GM21447 (cell line): ENCODE results near the gene HS3ST4.

Experiments
- ATAC-seq: cut with Tn5 transposase; IDR thresholded peaks from one replicate; pipeline ENCODE4 v1.9.1; 2021; ENCODE audit not compliant: unreplicated experiment

The HS3ST4 gene

GRCh38 chr16:25691519-25692091 is at the start of gene HS3ST4:
TSS of gene HS3ST4 (plus strand) at chr16:25691959.
- no peak for ATAC-seq

- no peak for ATAC-seq
Measured at GRCh38 chr16:25643633-25644032, 48.1 kb upstream of the HS3ST4 start.

GRCh38 chr16:25656639-25657038 is 35.1 kb upstream of the HS3ST4 start:
- no peak for ATAC-seq

GRCh38 chr16:25676820-25677219 is 14.9 kb upstream of the HS3ST4 start:
- ATAC-seq = no peak

- no peak for ATAC-seq
Measured at GRCh38 chr16:25679511-25679910, 12.2 kb upstream of the HS3ST4 start.

- ATAC-seq = no peak
Measured at GRCh38 chr16:25689137-25689836, 2.5 kb upstream of the HS3ST4 start.

- no peak for ATAC-seq
Measured at GRCh38 chr16:25690552-25691143, 1.1 kb upstream of the HS3ST4 start.

GRCh38 chr16:25692351-25692741 is 587 bp downstream of the HS3ST4 start:
- no peak for ATAC-seq

GRCh38 chr16:25692742-25693508 is 1.2 kb downstream of the HS3ST4 start:
- no peak for ATAC-seq

GRCh38 chr16:25693631-25694030 is 1.9 kb downstream of the HS3ST4 start:
- no peak for ATAC-seq

- ATAC-seq = no peak
Measured at GRCh38 chr16:25699069-25699468, 7.3 kb downstream of the HS3ST4 start.

- ATAC-seq = no peak
Measured at GRCh38 chr16:25700547-25700946, 8.8 kb downstream of the HS3ST4 start.

GRCh38 chr16:25707553-25707952 is 15.8 kb downstream of the HS3ST4 start:
- ATAC-seq = no peak

- ATAC-seq = no peak
Measured at GRCh38 chr16:25707982-25708583, 16.3 kb downstream of the HS3ST4 start.

GRCh38 chr16:25709213-25709612 is 17.5 kb downstream of the HS3ST4 start:
- ATAC-seq = no peak

GRCh38 chr16:25713785-25714570 is 22.2 kb downstream of the HS3ST4 start:
- no peak for ATAC-seq

- no peak for ATAC-seq
Measured at GRCh38 chr16:25716186-25716585, 24.4 kb downstream of the HS3ST4 start.

GRCh38 chr16:25721439-25721838 is 29.7 kb downstream of the HS3ST4 start:
- no peak for ATAC-seq

GRCh38 chr16:25726430-25727098 is 34.8 kb downstream of the HS3ST4 start:
- no peak for ATAC-seq
